Fibroblast of mammary gland (primary cell): ENCODE data around the gene FZD4.
"Not testable (repeated sequence)": the region's sequence is repeated elsewhere in the genome, so short reads cannot be mapped to it uniquely, and the experiment has no call there.

Source experiments
- DNase-seq: peaks from one replicate; pipeline ENCODE4 v3.0.0-alpha.2; 2010; ENCODE audit warnings: low read depth
- H3K4me3 ChIP-seq: 2 replicates; pipeline ENCODE4 v1.5.1; 2011; ENCODE audit warnings: low read depth, mild to moderate bottlenecking, low read length, moderate library complexity; ENCODE audit not compliant: control insufficient read depth
- TF ChIP-seq, protein P1 (sequence below): conservative IDR thresholded peaks from 2 replicates; pipeline ENCODE4 v1.5.1; 2011; ENCODE audit warnings: low read depth, low read length, inconsistent platforms; ENCODE audit not compliant: control insufficient read depth, insufficient read depth

Gene FZD4

DNA sequence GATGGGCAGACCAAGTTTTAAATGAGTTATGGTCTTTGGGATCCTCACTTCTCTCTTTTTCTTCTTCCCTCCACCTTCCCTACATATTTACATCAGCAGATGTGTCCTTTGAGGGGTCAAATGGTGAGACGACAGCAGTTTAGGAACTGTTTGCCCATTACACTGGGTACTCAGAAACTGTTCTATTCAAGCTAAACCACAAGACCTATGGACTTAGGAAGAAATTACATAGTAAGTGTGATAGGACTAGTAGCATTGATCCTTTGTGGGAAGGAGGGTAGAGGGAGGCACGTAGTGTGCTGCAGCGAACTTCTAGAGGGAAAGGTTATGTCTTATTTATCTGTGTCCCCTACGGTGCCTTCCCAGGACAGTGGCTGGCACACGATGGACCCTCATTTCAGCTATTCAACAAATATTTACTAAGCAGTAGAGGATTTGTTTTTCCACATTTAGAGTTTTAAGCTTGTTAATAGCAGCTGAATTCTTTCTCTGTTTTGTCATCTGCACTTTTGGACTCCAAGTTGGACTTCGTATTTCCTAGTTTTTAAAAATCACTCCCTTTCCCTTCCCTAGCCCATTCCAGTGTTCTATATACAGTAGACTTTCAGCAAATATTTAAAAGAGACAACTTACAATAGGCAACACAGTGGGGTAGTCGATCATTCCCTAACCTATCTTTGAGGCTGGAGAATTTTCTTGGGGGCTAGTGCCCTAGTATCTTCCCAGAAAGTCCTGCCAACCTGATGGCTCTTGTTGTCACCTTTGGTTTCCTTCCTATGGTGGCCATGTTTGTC, 13.9 kb downstream of the FZD4 start:
- no peak for DNase-seq
- TF ChIP-seq, protein P1, sequence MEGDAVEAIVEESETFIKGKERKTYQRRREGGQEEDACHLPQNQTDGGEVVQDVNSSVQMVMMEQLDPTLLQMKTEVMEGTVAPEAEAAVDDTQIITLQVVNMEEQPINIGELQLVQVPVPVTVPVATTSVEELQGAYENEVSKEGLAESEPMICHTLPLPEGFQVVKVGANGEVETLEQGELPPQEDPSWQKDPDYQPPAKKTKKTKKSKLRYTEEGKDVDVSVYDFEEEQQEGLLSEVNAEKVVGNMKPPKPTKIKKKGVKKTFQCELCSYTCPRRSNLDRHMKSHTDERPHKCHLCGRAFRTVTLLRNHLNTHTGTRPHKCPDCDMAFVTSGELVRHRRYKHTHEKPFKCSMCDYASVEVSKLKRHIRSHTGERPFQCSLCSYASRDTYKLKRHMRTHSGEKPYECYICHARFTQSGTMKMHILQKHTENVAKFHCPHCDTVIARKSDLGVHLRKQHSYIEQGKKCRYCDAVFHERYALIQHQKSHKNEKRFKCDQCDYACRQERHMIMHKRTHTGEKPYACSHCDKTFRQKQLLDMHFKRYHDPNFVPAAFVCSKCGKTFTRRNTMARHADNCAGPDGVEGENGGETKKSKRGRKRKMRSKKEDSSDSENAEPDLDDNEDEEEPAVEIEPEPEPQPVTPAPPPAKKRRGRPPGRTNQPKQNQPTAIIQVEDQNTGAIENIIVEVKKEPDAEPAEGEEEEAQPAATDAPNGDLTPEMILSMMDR = no peak
- H3K4me3 ChIP-seq = no peak overlapping the region

DNA sequence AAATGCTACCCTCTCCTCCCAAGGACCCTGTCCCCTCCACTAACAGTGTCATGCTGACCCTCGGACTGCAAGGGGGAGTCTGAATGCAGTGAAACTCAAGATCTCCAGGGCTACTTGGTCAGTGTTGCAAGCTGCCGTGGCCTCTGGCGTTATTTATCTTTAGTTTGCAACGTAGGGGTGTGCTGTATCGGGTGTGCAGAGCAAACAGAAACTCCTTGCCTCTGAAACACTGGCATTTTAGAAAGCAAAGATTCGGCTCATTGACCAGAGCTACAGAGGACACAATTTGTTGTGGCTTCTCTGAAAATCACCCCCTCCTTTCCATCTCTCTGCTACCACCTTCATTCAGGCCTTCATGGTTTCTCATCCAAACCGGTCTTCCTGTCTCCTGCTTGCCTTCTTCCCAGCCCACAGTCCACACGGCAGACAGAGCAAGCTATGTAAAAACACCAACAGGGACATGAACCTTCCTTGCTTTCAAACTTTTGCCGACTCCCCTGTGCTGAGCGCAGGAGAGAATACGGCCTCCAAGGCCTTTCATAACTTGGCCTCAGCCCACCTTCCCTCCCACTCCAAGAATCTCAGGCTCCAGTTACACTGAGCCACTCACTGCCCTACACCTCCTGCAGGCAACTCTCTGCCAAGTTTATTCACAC, 14.9 kb downstream of the FZD4 start:
- TF ChIP-seq, protein P1 = peak; percentile 19
- DNase-seq = peak; percentile 87
- H3K4me3 ChIP-seq = no peak overlapping the region

DNA sequence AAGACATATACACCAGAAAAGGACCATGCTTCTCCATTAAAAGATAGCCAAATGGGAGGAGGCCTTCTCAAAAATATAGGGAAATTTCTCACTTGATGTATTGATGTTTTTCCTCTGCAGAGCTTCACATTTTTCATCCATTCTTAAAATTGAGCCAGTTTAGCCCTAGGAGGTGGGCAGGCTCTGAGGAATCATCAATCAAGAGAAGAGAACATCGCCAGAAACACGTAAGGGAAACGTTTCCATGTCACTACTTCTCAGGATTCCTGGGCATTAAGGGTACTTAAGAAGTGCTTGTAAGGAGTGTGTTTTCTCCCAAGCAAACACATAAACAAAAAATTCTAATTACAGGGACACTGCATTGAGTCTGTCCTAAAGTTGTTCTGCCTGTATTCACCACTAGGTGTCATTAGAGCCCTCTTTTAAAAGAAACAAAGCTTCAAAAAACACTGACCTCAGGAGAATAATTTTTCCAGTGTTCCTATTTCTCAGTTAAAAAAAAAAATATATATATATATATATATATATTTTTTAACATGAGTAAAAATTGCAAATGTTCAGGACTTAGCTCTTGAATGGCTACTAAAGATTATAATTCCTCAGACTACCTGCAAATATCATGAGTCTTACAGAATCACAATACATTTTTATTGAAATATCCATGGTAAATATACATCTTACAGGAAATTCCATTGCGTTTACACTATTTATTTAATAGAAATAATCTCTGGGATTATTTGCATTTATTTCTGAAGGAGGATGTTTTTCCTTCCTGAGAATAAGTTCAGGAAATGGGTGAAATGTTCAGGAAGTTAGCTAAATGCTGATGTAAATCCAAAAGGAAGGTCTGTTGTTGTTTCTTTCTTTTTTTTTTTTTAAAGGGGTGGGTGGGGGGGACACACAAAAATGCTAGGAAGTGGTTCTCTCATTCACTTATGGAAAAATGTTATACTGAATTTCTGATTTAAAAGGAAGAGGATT, 16.0 kb downstream of the FZD4 start:
- peak; percentile 74 for DNase-seq
- H3K4me3 ChIP-seq = no peak overlapping the region
- TF ChIP-seq, protein P1 = peak; percentile 69

DNA sequence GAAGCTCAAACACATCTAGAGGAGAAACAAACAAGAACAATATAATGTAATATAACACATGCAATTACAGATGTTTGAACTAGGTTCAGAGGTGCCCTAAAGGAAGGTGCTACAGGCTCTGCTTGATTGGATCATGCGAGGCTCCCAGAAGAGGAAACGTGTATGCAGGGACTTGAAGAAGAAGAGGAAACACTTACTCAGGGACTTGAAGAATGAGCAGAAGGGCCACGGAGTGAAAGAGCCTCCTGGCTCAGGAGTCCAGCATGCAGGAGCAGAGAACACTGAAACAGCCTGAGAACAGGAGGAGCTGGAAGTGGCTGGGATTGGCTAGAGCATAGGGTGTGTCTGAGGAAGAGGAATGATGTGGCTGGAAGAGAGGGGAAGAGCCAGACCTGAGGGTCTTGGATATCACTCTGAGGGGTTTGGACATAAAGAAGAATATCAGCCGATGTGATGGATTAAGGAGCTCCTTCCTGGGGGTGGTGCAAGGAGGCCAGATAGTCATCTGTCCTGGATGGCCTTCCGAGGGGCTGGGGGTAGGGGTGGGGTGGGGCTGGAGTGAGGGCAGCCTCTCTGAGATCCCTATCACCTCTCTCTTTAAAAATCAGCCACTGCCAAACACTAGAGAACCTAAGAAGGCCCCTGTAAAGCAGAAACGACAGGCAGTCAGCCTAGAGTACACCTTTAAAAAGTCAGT, 16.8 kb downstream of the FZD4 start:
- DNase-seq = no peak
- TF ChIP-seq, protein P1 = no peak
- H3K4me3 ChIP-seq = no peak overlapping the region

DNA sequence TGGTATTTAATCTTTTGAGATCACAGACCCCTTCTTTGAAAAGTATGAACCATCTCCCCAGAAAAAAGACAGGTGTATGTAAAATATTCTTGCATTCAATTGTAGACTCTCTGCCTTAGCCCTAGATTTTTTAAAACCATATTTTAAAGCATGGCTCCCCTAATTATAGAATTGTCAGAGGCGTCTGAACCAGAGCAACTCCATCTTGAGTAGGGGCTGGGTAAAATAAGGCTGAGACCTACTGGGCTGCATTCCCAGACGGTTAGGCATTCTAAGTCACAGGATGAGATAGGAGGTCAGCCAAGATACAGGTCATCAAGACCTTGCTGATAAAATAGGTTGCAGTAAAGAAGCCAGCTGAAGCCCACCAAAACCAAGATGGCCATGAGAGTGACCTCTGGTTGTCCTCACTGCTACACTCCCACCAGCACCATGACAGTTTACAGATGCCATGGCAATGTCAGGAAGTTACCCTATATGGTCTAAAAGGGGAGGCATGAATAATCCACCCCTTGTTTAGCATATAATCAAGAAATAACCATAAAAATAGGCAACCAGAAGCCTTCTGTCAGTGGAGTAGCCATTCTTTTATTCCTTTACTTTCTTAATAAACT, 17.9 kb downstream of the FZD4 start:
- H3K4me3 ChIP-seq, DNase-seq: not testable (repeated sequence)

DNA sequence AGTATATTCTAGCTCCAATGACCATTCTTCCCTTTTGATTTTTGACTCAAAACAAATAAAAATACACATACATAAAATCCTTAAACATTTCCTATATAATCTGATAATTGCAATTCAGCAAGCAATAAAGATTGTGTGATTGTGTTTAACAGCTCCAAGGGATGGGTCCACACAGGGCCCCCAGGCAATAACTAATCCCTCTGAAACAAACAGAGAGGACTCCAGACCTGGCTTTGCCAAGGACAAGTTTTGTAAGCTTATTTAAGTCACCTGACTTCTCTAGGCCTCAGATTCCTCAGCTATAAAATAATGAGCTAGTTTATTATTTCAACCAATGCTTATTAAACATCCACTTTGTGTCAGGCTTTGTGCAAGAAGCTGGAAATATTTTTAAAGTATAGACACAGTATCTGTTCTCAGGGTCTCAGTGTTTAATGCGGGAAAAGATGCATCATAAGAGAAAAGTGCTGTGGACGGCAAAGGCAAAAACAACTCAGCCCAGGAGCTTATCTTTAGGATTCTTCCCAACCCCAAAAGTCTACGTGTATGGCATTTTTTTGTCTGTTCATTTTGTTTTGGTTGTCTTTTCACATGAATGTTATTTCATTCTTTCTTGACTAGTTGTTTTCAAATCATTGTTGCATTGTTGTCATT, 20.1 kb downstream of the FZD4 start:
- DNase-seq = no peak
- TF ChIP-seq, protein P1 = no peak
- no peak overlapping the region for H3K4me3 ChIP-seq
